Esophagus squamous epithelium (tissue), 4 donors: ENCODE measurements around the gene APOBEC3C.

Experiments
- CTCF ChIP-seq, 6 experiments: fragments of 450-650 bp in 4 of 6; fragments of 200-600 bp in 2 of 6; sonication (generic) in 2 of 6; IDR thresholded peaks; one replicate each; pipeline ENCODE4 v1.5.1; 2016 to 2019; ENCODE audit warnings: antibody characterized with exemption in 6 of 6, mild to moderate bottlenecking in 4 of 6, moderate library complexity in 4 of 6
- POLR2A ChIP-seq, 4 donors: fragments of 450-650 bp; IDR thresholded peaks; one replicate each; pipeline ENCODE4 v1.6.1; 2017; ENCODE audit warnings: antibody characterized with exemption in 4 of 4, mild to moderate bottlenecking in 4 of 4, moderate library complexity in 3 of 4

DNA sequence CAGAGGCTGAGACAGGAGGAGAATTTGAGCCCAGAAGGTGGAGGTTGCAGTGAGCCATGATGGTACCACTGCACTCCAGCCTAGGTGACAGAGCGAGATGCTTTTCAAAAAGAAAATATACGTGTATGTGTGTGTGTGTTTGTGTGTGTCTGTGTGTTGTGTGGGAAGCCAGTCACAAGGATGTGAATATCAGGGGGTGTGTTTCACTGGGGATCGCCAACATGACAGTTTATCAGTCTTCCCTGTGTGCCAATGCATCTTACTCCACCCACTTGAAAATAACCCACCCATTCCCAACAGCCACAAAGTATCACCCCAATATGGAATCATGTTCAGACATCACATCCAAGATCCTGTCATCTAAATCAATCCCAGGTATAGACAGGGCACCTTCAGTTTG, 42.3 kb upstream of the APOBEC3C start:
- TF ChIP-seq CTCF (IDR thresholded peaks at IDR 0.05) (no peak), POLR2A (IDR thresholded peaks at IDR 0.05) (no peak)
